Measurements from ENCODE around the gene ATAD5. TPM values are rescaled to one million over a fixed set of nuclear protein-coding genes. Genes with fewer than 3 reads are reported as not detected.

The ATAD5 gene
- total RNA-seq, 1 experiment from 2014 or later = 4.2 TPM

- H3K9me2 ChIP-seq (replicated peaks; ENCODE audit: low read length) = no peaks in the 10 kb centered on the region
- POLR2A ChIA-PET (ENCODE audit: unreplicated experiment) = interaction anchor here (0.6 kb wide), 1 partner anchor 77 kb away, joined by 7 read pairs; no protein-coding TSS in a partner anchor
Measured at GRCh38 chr17:30921544-30922196, 89.9 kb downstream of the ATAD5 start, which contains the start of gene ADAP2. TSS of gene ADAP2 (plus strand) at chr17:30921945. CDS start at chr17:30922015, 70 bp downstream.

DNA sequence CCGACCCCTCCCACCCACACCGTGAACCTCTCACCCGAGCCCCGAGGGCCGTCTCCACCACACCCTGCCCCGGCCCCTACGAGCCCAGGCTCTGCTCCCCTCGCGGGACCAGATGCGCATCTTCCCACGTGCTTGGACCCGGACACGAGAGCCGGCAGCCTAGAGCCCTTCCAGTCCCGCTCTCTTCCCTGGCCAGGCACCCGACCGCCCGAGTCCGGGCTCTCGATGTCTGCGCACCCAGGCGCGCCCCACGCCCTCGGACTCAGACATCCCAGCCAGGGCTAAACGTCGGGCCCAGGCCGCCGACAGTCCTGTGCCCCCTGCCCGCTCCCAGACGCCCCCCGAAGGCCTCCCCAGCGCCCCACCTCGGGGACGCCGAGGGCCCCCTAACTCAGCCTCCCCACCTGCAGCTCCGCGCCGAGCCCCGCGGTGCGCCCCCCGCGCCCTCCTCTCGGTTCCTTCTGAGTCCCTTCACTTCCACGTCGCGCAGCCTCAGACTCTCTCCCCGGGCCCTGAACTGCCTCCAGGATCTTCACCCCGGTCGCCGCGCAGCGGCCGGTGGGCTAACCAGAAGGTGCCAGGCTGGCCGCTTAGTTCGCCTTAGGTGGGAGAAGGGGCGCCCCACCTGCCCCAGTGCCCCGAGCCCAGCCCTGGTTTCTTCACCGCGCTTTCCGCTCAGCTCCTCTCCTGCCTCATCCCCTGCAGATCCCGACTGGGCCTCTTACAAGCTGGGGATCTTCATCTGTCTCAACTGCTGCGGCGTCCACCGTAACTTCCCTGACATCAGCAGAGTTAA, 90.7 kb downstream of the ATAD5 start:
- H3K27ac ChIP-seq (ENCODE audit: low read length) = no peak overlapping the region
- ChIA-PET POLR2A (ENCODE audit: unreplicated experiment) (interaction anchor here (0.6 kb wide), 1 partner anchor 78 kb away, joined by 7 read pairs; no protein-coding TSS in a partner anchor), CTCF (no interaction called here)
- H3K9ac ChIP-seq (ENCODE audit: low read length) = no peak overlapping the region
- no peaks in the 10 kb centered on the region for H3F3A ChIP-seq (ENCODE audit: low read length, unreplicated experiment)
- H3K79me2 ChIP-seq (ENCODE audit: low read length) = no peaks in the 10 kb centered on the region
- H3K9me2 ChIP-seq (replicated peaks; ENCODE audit: low read length) = no peaks in the 10 kb centered on the region
- H2AFZ ChIP-seq (ENCODE audit: low read length) = peak overlapping the region; percentile 67; the same call in 1 of the 2 replicates
- no peaks in the 10 kb centered on the region for H3K9me3 ChIP-seq (ENCODE audit: low read length)
- H3K36me3 ChIP-seq (ENCODE audit: low read depth, low read length) = no peaks in the 10 kb centered on the region
- H3K4me2 ChIP-seq (ENCODE audit: low read length) = peak overlapping the region; percentile 87
- no peak for TF ChIP-seq EZH2phosphoT487 (IDR thresholded peaks at IDR 0.05; ENCODE audit: borderline replicate concordance, low read length)
- no peak for TF ChIP-seq EZH2 (IDR thresholded peaks at IDR 0.05; ENCODE audit: low read length, unreplicated experiment)
- no peak for TF ChIP-seq CTCF (conservative IDR thresholded peaks at IDR 0.05; ENCODE audit: low read depth, low read length)
- H4K20me1 ChIP-seq (ENCODE audit: low read length) = no peaks in the 10 kb centered on the region
- no TSS peak for BruUV-seq (replicated peaks)
- intact Hi-C loops (cut with micrococcal nuclease) = no loop called here
- no peaks in the 10 kb centered on the region for H3K27me3 ChIP-seq (ENCODE audit: low read length)
- ATAC-seq (peak; percentile 35), DNase-seq (no peak)
- 0 out of 2 replicates have a peak, but pooled peaks cover 6% of the 10 kb centered on the region for H3K4me1 ChIP-seq (ENCODE audit: insufficient read depth, low read length)
- H3K4me3 ChIP-seq (ENCODE audit: low read length) = peak overlapping the region; percentile 64

More at GRCh38 chr17:30921544-30922196, 89.9 kb downstream of the ATAD5 start, which contains the start of gene ADAP2:
- DNase-seq (peak; percentile 36), ATAC-seq (peak; percentile 91)
- TF ChIP-seq EZH2phosphoT487 (IDR thresholded peaks at IDR 0.05; ENCODE audit: borderline replicate concordance, low read length) (no peak), CTCF (conservative IDR thresholded peaks at IDR 0.05; ENCODE audit: low read depth, low read length) (no peak), EZH2 (IDR thresholded peaks at IDR 0.05; ENCODE audit: low read length, unreplicated experiment) (no peak)
- intact Hi-C loops (cut with micrococcal nuclease) = no loop called here
- no peaks in the 10 kb centered on the region for H3F3A ChIP-seq (ENCODE audit: low read length, unreplicated experiment)
- BruUV-seq (replicated peaks) = no TSS peak
- peak within 1 kb of the TSS; percentile 87 for H3K4me2 ChIP-seq (ENCODE audit: low read length)
- H2AFZ ChIP-seq (ENCODE audit: low read length) = peak within 1 kb of the TSS; percentile 67; the same call in 1 of the 2 replicates
- no peaks in the 10 kb centered on the region for H3K36me3 ChIP-seq (ENCODE audit: low read depth, low read length)
- no peaks in the 10 kb centered on the region for H3K79me2 ChIP-seq (ENCODE audit: low read length)
- H3K4me3 ChIP-seq (ENCODE audit: low read length) = peak within 1 kb of the TSS; percentile 64
- CTCF ChIA-PET = no interaction called here
- no peaks in the 10 kb centered on the region for H3K9me3 ChIP-seq (ENCODE audit: low read length)
- H4K20me1 ChIP-seq (ENCODE audit: low read length) = no peaks in the 10 kb centered on the region
- H3K4me1 ChIP-seq (ENCODE audit: insufficient read depth, low read length) = 0 out of 2 replicates have a peak, but pooled peaks cover 6% of the 10 kb centered on the region
- no peak within 1 kb of the TSS for H3K9ac ChIP-seq (ENCODE audit: low read length)
- no peak within 1 kb of the TSS for H3K27ac ChIP-seq (ENCODE audit: low read length)
- no peaks in the 10 kb centered on the region for H3K27me3 ChIP-seq (ENCODE audit: low read length)
